GM11168 (cell line): Measurements from ENCODE around the gene ECI1.
"Not testable (repeated sequence)": the region's sequence is repeated elsewhere in the genome, so short reads cannot be mapped to it uniquely, and the experiment has no call there.

Source experiments
- in situ Hi-C: fragments of 300-500 bp; cut with MboI; formaldehyde crosslinking; loops from one replicate; pipeline ENCODE4 v1.12.0; 2022; ENCODE audit warnings: low sequenced_read_pairs; ENCODE audit not compliant: unreplicated experiment

The ECI1 gene

GRCh38 chr16:2258530-2258929 is 7.1 kb upstream of the ECI1 start:
- in situ Hi-C loops: not testable (repeated sequence)

- in situ Hi-C loops: no loop called here
Measured at GRCh38 chr16:2257726-2258125, 6.3 kb upstream of the ECI1 start.

GRCh38 chr16:2256531-2257140 is 5.2 kb upstream of the ECI1 start:
- in situ Hi-C loops: no loop called here

- in situ Hi-C loops: no loop called here
Measured at GRCh38 chr16:2253293-2253692, 1.9 kb upstream of the ECI1 start.

GRCh38 chr16:2252806-2253148 is 1.4 kb upstream of the ECI1 start:
- in situ Hi-C loops: no loop called here

GRCh38 chr16:2250652-2251295 is 613 bp downstream of the ECI1 start:
- in situ Hi-C loops: no loop called here

- in situ Hi-C loops: no loop called here
Measured at GRCh38 chr16:2246301-2246885, 5.0 kb downstream of the ECI1 start.

- in situ Hi-C loops: no loop called here
Measured at GRCh38 chr16:2244926-2245795, 6.2 kb downstream of the ECI1 start.

- in situ Hi-C loops: no loop called here
Measured at GRCh38 chr16:2244301-2244700, 7.1 kb downstream of the ECI1 start.

- in situ Hi-C loops: no loop called here
Measured at GRCh38 chr16:2243781-2244180, 7.6 kb downstream of the ECI1 start.

- in situ Hi-C loops: no loop called here
Measured at GRCh38 chr16:2243031-2243528, 8.3 kb downstream of the ECI1 start.

GRCh38 chr16:2242598-2242997 is 8.8 kb downstream of the ECI1 start:
- in situ Hi-C loops: no loop called here

- in situ Hi-C loops: not testable (repeated sequence)
Measured at GRCh38 chr16:2240331-2240730, 11.1 kb downstream of the ECI1 start.

GRCh38 chr16:2238838-2239675 is 12.3 kb downstream of the ECI1 start:
- in situ Hi-C loops: no loop called here

- in situ Hi-C loops: no loop called here
Measured at GRCh38 chr16:2238150-2238837, 13.1 kb downstream of the ECI1 start.

- in situ Hi-C loops: no loop called here
Measured at GRCh38 chr16:2237493-2238149, 13.8 kb downstream of the ECI1 start.

- in situ Hi-C loops: no loop called here
Measured at GRCh38 chr16:2237102-2237482, 14.3 kb downstream of the ECI1 start.

GRCh38 chr16:2236337-2237101 is 14.9 kb downstream of the ECI1 start, which contains the start of gene DNASE1L2:
TSS of gene DNASE1L2 (plus strand) at chr16:2236444. CDS start at chr16:2236817, 373 bp downstream.
- in situ Hi-C loops: no loop called here
